Retinal pigment epithelial cell (primary cell): Measurements from ENCODE around the gene KMO.

Experiments used
- DNase-seq: peaks from one replicate; pipeline ENCODE4 v3.0.0-alpha.2; 2010; ENCODE audit warnings: low read depth
- H3K4me3 ChIP-seq: 2 replicates; pipeline ENCODE4 v1.5.1; 2011; ENCODE audit warnings: mild to moderate bottlenecking, low read length, control low read depth, moderate library complexity
- CTCF ChIP-seq: conservative IDR thresholded peaks from 2 replicates; pipeline ENCODE4 v1.5.1; 2011; ENCODE audit warnings: low read depth, low read length, control low read depth, inconsistent platforms

The KMO gene

GRCh38 chr1:241592273-241592958 is 60.2 kb downstream of the KMO start:
- H3K4me3 ChIP-seq, result no peak overlapping the region
- no peak for DNase-seq
- no peak for TF ChIP-seq CTCF

- TF ChIP-seq CTCF, result no peak
- no peak overlapping the region for H3K4me3 ChIP-seq
- no peak for DNase-seq
Observed at GRCh38 chr1:241593186-241593585, 61.0 kb downstream of the KMO start.

DNA sequence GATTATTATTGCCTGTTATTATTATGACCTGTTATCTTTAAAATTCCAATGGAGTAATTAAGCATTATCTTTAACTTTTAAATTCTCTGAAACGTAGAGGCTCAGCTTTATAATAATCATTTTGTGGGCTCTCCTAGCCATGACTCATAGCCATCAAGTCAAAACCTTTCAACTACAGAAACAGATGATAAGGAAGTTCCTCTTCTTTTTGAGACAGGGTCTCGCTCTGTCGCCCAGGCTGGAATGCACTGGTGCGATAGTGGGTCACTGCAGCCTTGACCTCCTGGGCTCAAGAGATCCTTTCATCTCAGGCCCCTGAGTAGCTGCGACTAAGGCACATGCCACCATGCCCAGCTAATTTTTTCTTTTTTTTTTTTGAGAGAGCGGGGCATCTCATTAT is 64.5 kb downstream of the KMO start:
- no peak overlapping the region for H3K4me3 ChIP-seq
- no peak for TF ChIP-seq CTCF
- no peak for DNase-seq

GRCh38 chr1:241598249-241598648 is 66.1 kb downstream of the KMO start:
- peak; percentile 87 for DNase-seq
- TF ChIP-seq CTCF, result no peak
- H3K4me3 ChIP-seq, result no peak overlapping the region

GRCh38 chr1:241600496-241600901 is 68.3 kb downstream of the KMO start:
- TF ChIP-seq CTCF, result no peak
- no peak overlapping the region for H3K4me3 ChIP-seq
- no peak for DNase-seq

- no peak for TF ChIP-seq CTCF
- DNase-seq, result no peak
- H3K4me3 ChIP-seq, result no peak overlapping the region
Observed at GRCh38 chr1:241603731-241604245, 71.6 kb downstream of the KMO start.

DNA sequence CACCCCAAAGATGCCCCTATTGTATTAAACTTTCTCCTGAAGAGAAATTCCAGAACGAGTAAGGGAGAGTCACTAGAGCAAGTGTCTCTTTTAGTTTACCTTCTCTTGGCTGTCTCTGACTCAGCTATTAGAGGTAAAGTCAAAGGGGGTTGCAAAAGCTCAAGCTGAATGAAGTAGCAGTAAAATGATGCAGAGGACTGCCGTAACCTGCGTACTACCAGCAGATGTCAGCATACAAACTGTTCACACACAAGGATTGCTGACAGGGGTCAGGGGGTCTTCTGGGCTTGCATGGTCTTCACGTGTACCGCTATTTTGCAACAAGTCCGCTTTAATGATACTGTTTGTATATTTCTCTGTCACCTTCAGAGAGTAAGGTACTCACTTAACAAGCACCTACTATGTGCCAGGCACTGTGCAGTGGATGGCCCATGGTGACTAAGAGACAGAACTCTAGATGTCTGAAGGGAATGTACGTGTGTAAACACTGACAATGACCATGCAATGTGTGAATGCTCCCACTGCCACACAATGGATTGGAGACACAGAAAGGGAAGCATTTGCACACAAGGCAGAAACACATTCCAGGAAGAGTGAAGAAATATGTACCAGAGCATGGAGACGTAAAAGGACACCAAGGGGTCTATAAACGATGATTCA is 73.1 kb downstream of the KMO start:
- peak; percentile 39 for TF ChIP-seq CTCF
- no peak for DNase-seq
- H3K4me3 ChIP-seq, result no peak overlapping the region
